ENCODE data around the gene FN3K.

GRCh38 chr17:82750241-82750908 is 15.0 kb downstream of the FN3K start:
- no peak for TF ChIP-seq MAFK (IDR thresholded peaks at IDR 0.05; ENCODE audit: partially characterized antibody)
- TF ChIP-seq MAX (IDR thresholded peaks at IDR 0.05) = no peak
- no peak for TF ChIP-seq CHD2 (IDR thresholded peaks at IDR 0.05; ENCODE audit: low read length, partially characterized antibody)
- TF ChIP-seq CTCF (IDR thresholded peaks at IDR 0.05) = no peak
- TF ChIP-seq POLR2A (IDR thresholded peaks at IDR 0.05; ENCODE audit: low read length) = no peak
- TF ChIP-seq SREBF2 (IDR thresholded peaks at IDR 0.05) = no peak
- TF ChIP-seq JUN (IDR thresholded peaks at IDR 0.05) = no peak
- TF ChIP-seq HMGXB4 (CRISPR knock-in tag; IDR thresholded peaks at IDR 0.05; ENCODE audit: borderline replicate concordance) = no peak
- no peak for TF ChIP-seq ELK1 (IDR thresholded peaks at IDR 0.05; ENCODE audit: low read depth, low read length)
- TF ChIP-seq NPAS2 (CRISPR knock-in tag; IDR thresholded peaks at IDR 0.05; ENCODE audit: borderline replicate concordance) = no peak
- no peak for TF ChIP-seq POLR2AphosphoS2 (conservative IDR thresholded peaks at IDR 0.05; ENCODE audit: low read length)
- no peak for TF ChIP-seq ZC3H11A (IDR thresholded peaks at IDR 0.05)
- no peak for TF ChIP-seq E2F6 (IDR thresholded peaks at IDR 0.05; ENCODE audit: borderline replicate concordance, low read depth)
- TF ChIP-seq NFE2L2 (conservative IDR thresholded peaks at IDR 0.05; ENCODE audit: low read length) = no peak
